Muscle layer of colon (tissue), 2 donors: ENCODE data around the gene TLK1.

Experiments used
- H3K27ac ChIP-seq: one replicate; pipeline ENCODE4 v1.7.0; 2013; ENCODE audit warnings: low read depth, mild to moderate bottlenecking, low read length, moderate library complexity
- H3K27me3 ChIP-seq, 2 donors: one replicate each; pipeline ENCODE4 v1.7.0; 2013; ENCODE audit warnings: low read length in 2 of 2, mild to moderate bottlenecking in 2 of 2; ENCODE audit not compliant: insufficient read depth in 2 of 2, control insufficient read depth in 1 of 2
- H3K36me3 ChIP-seq: one replicate; pipeline ENCODE4 v1.7.0; 2013; ENCODE audit warnings: mild to moderate bottlenecking, low read length; ENCODE audit not compliant: insufficient read depth
- H3K4me1 ChIP-seq: one replicate; pipeline ENCODE4 v1.7.0; 2013; ENCODE audit warnings: mild to moderate bottlenecking, low read length; ENCODE audit not compliant: insufficient read depth
- H3K4me3 ChIP-seq, 2 donors: one replicate each; pipeline ENCODE4 v1.7.0; 2013; ENCODE audit warnings: low read length in 2 of 2, low read depth in 1 of 2, mild to moderate bottlenecking in 1 of 2, moderate library complexity in 1 of 2
- H3K9ac ChIP-seq: one replicate; pipeline ENCODE4 v1.7.0; 2013; ENCODE audit warnings: low read length
- H3K9me3 ChIP-seq: one replicate; pipeline ENCODE4 v1.7.0; 2013; ENCODE audit warnings: mild to moderate bottlenecking, low read length
- donor health status: abdominal sarcoma.
- donor health status: Adenocarcinoma of cecum.

Gene TLK1

GRCh38 chr2:170944545-170944944 is 216.1 kb downstream of the TLK1 start:
- Histone ChIP-seq H3K36me3 (peaks cover 2% of the 10 kb centered on the region), H3K9ac (no peak overlapping the region), H3K4me1 (peaks cover 3% of the 10 kb centered on the region), H3K9me3 (no peaks in the 10 kb centered on the region), H3K4me3 (no peak overlapping the region), H3K27me3 (no peaks in the 10 kb centered on the region), H3K27ac (no peak overlapping the region)

DNA sequence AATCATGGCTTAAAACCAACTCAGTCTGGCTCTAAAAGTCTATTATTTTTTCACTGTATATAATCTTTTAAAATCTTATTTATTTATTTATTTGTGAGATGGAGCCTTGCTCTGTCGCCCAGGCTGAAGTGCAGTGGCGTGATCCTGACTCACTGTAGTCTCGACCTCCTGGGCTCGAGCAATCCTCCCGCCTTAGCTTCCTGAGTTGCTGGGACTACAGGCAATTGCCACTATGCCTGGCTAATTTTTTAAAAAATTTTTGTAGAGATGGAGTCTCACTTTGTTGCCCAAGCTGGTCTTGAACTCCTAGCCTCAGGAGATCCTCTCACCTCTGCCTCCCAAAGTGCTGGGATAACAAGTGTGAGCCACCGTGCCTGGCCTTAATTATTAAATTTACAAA is 217.1 kb downstream of the TLK1 start:
- Histone ChIP-seq H3K4me3 (no peak overlapping the region), H3K4me1 (peaks cover 13% of the 10 kb centered on the region), H3K36me3 (no peaks in the 10 kb centered on the region), H3K9ac (no peak overlapping the region), H3K9me3 (no peaks in the 10 kb centered on the region), H3K27ac (no peak overlapping the region), H3K27me3 (no peaks in the 10 kb centered on the region)

DNA sequence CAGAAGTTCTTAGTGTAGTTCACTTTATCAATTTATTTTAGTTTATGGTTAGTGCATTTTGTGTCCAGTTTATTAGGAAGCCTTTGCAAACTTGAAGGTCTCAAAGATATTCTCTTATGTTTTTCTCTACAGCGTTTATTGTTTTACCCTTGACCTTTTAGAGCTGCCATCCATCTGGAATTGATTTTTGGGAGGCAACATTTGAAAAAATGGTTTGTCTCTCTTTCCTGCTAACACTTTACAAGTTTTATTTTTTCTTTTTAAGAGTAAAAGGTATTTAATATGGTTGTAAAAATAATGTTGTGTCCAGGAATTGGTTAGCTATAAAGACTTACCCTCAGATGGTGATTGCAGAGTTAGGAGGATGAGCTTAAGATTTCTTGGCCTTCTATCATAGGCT is 217.7 kb downstream of the TLK1 start:
- Histone ChIP-seq H3K4me1 (peaks cover 18% of the 10 kb centered on the region), H3K9ac (no peak overlapping the region), H3K27ac (no peak overlapping the region), H3K4me3 (no peak overlapping the region), H3K36me3 (no peaks in the 10 kb centered on the region), H3K9me3 (no peaks in the 10 kb centered on the region), H3K27me3 (no peaks in the 10 kb centered on the region)

DNA sequence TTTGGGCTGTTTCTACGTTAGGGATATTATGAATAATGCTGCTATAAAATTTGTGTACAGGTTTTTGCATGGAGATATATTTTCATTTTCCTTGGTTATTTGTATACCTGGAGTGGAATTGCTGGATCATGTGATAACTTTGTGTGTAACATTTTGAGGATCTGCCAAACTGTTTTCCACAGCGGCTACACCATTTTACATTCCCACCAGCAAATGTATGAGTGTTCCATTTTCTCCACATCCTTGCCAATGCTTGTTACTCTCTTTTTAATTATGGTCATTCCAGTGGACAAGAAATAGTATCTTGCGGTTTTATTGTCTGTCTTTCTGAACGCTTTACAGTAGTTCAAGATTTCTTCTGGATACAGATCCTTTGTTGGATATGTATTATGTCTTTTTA is 218.1 kb downstream of the TLK1 start:
- Histone ChIP-seq H3K9me3 (no peaks in the 10 kb centered on the region), H3K9ac (no peak overlapping the region), H3K27me3 (no peaks in the 10 kb centered on the region), H3K36me3 (no peaks in the 10 kb centered on the region), H3K4me3 (no peak overlapping the region), H3K4me1 (peaks cover 19% of the 10 kb centered on the region), H3K27ac (no peak overlapping the region)
